Stimulated activated CD8-positive, alpha-beta memory T cell treated with anti-CD3 and anti-CD28 coated beads, Interleukin-7, amount 100 ng/mL, for 24 hours (primary cell): ENCODE data around the gene CDH15.
A peak's percentile ranks its signal among the peaks of the same experiment; 100 is the strongest.
"Not testable (repeated sequence)": the region's sequence is repeated elsewhere in the genome, so short reads cannot be mapped to it uniquely, and the experiment has no call there.

Source experiments
- DNase-seq: peaks from one replicate; pipeline ENCODE4 v3.0.0-alpha.2; 2020; ENCODE audit warnings: low read depth

Gene CDH15

DNA sequence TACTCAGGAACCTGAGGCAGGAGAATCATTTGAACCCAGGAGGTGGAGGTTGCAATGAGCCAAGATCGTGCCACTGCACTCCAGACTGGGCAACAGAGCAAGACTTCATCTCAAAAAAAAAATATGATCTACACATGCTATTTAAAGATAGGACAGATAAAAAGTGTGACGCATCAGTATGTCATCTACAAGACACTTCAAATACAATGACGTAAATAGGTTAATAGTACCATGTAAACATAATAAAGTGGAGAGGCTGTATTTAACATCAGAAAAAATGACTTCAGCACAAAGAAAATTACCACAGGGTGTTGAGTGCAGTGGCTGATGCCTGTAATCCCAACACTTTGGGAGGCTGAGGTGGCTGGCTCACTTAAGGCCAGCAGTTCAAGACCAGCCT is 66.2 kb downstream of the CDH15 start:
- DNase-seq = no peak

DNA sequence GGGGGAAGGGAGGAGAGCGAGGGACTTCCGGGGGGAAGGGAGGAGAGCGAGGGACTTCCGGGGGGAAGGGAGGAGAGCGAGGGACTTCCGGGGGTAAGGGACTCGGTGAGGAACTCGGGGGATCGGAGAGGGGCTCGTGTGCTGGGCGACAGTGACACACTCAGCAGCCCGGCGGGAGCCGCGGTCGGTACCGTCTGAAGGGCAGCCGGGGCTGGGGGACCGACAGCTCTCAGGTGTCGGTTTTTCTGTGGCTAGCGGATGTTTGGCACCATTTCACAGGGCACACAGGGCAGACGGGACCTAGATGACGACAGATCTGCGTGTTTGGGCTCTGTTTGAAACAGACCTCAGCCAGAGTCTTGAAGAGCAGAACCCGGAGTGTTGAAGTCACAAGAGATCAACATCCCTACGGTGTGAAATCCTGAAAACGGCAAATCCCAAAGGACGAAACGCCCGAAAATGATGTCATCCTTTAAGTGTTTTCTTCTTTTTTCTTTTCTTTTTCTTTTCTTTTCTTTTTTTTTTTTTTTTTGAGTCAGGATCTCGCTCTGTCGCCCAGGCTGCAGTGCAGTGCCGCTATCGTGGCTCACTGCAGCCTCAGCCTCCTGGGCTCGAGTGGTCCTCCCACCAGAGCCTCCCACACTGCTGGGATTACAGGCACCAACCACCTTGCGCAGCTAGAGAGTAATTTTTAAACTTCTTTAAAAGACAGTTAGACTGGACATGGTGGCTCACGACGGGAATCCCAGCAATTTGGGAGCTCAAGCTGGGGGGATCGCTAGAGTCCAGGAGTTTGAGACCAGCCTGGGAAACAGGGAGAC is 69.8 kb downstream of the CDH15 start:
- peak; percentile 42 for DNase-seq

DNA sequence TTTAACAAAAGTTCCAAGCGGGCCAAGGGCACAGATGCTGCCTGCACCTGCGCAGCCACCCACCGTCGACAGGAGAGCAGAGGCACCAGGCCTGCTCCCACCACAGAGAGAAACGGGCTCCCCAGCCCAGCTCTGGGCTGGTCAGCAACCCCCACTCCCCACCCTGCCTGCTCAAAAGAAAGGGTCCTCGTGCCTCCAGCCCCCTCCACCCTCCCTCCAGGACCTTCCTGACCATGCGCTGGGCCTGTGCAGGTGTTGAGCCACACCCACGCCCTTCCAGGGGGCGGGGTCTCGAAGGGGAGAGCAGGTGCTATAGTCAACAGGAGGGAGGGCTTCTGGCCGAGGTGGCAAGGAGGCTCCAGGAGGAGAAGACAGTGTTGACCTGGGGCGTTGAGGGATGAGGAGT is 71.2 kb downstream of the CDH15 start:
- no peak for DNase-seq

DNA sequence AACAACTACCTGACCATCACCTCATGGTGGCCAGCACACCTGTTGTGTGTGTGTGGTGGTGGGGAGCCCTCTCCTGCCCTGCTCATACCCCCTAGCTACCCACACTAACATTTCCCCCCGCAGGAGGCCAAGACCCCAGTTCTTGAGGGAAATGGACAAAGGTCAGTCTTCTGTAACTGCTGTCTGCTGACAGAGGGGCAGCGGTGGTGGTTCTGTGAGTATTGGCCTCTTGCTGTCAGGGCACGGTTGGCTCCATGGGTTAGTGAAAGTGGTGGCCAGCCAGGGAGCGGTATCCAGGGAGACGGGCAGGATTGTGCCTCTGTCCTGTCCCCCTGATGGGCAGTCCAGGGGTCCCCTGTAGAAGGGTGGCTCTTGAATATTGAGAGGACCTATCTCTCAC is 72.1 kb downstream of the CDH15 start:
- DNase-seq = no peak

DNA sequence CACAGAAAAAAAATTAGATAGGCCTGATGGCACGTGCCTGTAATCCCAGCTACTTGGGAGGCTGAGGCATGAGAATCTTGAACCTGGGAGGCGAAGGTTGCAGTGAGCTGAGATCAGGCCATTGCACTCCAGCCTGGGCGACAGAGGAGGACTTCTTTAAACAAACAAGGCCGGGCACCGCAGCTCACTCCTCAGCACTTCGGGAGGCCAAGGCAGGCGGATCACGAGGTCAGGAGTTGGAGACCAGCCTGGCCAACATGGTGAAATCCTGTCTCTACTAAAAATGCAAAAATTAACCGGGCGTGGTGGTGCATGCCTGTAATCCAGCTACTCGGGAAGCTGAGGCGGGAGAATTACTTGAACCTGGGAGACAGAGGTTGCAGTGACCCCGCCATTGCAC is 72.7 kb downstream of the CDH15 start:
- not testable (repeated sequence) for DNase-seq

DNA sequence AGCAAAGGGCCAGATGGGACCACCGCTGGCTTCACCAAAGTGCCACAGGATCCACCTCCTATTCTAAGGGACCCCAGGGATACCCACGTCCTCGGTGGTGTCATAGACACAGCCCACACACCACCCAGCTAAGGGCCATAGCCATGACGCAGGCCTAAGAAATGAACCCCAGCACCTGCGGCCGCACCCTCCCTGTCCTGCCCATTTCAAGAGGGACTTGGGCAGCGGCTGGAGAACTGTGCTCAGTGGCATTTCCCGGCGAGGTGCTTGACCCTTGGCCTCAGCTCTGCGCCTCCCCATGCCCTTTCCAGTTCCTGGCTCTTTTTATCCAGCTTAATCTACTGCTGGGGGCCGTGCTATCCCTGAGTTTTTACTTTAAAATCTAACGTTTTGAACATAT is 73.2 kb downstream of the CDH15 start:
- no peak for DNase-seq
